Measurements from ENCODE around the gene APLNR. TPM values are rescaled to one million over a fixed set of nuclear protein-coding genes. Genes with fewer than 3 reads are reported as not detected.
A peak's percentile ranks its signal among the peaks of the same experiment; 100 is the strongest.

APLNR gene
- total and polyA plus RNA-seq, 2 donors (not counting 1 experiment from before 2014, with no cell fraction given): not detected

DNA sequence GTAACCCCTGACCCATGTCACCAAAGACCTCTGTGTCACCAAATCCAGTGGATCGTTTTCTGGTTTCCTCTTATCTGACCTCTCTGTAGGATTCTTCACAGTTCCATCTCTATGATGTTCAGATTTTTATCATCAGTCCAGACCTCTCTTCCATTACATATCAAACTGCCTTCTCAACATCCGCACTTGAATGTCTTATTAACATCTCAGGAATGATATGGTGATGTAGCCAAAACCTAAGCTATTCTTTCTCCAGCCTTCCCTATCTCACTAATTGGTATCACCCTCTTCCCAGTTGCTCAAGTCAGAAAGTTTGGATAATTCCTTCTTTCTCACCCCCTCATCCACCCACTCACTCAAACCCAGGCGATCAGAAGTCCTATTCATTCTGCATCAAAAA lies 13.4 kb downstream of the APLNR start:
- no peaks in the 10 kb centered on the region for H4K20me1 ChIP-seq (ENCODE audit: control insufficient read depth, extremely low read depth, insufficient read depth, low read length)
- H3K27me3 ChIP-seq (ENCODE audit: control insufficient read depth, insufficient read depth, low read length): no peaks in the 10 kb centered on the region
- H3K79me2 ChIP-seq (ENCODE audit: control insufficient read depth, insufficient read depth, low read length): no peaks in the 10 kb centered on the region
- no peak overlapping the region for H3K27ac ChIP-seq (ENCODE audit: insufficient read depth, low read length)
- H3K9me3 ChIP-seq (ENCODE audit: control insufficient read depth, insufficient read depth, low read depth, low read length): no peaks in the 10 kb centered on the region
- H3K9ac ChIP-seq (ENCODE audit: insufficient read depth, low read length): no peak overlapping the region
- H3K4me2 ChIP-seq (ENCODE audit: extremely low read depth, insufficient read depth, low read length): no peak overlapping the region
- no peaks in the 10 kb centered on the region for H3K36me3 ChIP-seq (ENCODE audit: control insufficient read depth, insufficient read depth, low read length)
- no peak overlapping the region for H2AFZ ChIP-seq (ENCODE audit: low read length)
- H3K4me1 ChIP-seq (ENCODE audit: control insufficient read depth, extremely low read depth, insufficient read depth, low read length): no peaks in the 10 kb centered on the region
- H3K4me3 ChIP-seq (replicated peaks in 1 of 4; ENCODE audit: control extremely low read depth in 1 of 4, insufficient read depth in 1 of 4, low read depth in 3 of 4, low read length in 4 of 4): no peak overlapping the region
- DNase-seq (ENCODE audit: low read depth in 2 of 2): peak in 1 of 2 donors; percentile 69
- no peak for TF ChIP-seq EZH2 (IDR thresholded peaks at IDR 0.05; ENCODE audit: low read length, missing control alignments)
- TF ChIP-seq, protein P1, sequence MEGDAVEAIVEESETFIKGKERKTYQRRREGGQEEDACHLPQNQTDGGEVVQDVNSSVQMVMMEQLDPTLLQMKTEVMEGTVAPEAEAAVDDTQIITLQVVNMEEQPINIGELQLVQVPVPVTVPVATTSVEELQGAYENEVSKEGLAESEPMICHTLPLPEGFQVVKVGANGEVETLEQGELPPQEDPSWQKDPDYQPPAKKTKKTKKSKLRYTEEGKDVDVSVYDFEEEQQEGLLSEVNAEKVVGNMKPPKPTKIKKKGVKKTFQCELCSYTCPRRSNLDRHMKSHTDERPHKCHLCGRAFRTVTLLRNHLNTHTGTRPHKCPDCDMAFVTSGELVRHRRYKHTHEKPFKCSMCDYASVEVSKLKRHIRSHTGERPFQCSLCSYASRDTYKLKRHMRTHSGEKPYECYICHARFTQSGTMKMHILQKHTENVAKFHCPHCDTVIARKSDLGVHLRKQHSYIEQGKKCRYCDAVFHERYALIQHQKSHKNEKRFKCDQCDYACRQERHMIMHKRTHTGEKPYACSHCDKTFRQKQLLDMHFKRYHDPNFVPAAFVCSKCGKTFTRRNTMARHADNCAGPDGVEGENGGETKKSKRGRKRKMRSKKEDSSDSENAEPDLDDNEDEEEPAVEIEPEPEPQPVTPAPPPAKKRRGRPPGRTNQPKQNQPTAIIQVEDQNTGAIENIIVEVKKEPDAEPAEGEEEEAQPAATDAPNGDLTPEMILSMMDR (conservative IDR thresholded peaks at IDR 0.05 in 1 of 2, IDR thresholded peaks at IDR 0.05 in 1 of 2; ENCODE audit: low read depth in 1 of 2, low read length in 2 of 2): no peak

GRCh38 chr11:57222239-57222638 lies 14.8 kb downstream of the APLNR start:
- no peaks in the 10 kb centered on the region for H3K36me3 ChIP-seq (ENCODE audit: control insufficient read depth, insufficient read depth, low read length)
- H3K9me3 ChIP-seq (ENCODE audit: control insufficient read depth, insufficient read depth, low read depth, low read length): no peaks in the 10 kb centered on the region
- H3K4me3 ChIP-seq (replicated peaks in 1 of 4; ENCODE audit: control extremely low read depth in 1 of 4, insufficient read depth in 1 of 4, low read depth in 3 of 4, low read length in 4 of 4): no peak overlapping the region
- H3K27me3 ChIP-seq (ENCODE audit: control insufficient read depth, insufficient read depth, low read length): no peaks in the 10 kb centered on the region
- DNase-seq (ENCODE audit: low read depth in 2 of 2): peak in 1 of 2 donors; percentile 32
- H3K27ac ChIP-seq (ENCODE audit: insufficient read depth, low read length): no peak overlapping the region
- no peaks in the 10 kb centered on the region for H3K79me2 ChIP-seq (ENCODE audit: control insufficient read depth, insufficient read depth, low read length)
- no peak overlapping the region for H2AFZ ChIP-seq (ENCODE audit: low read length)
- TF ChIP-seq, protein P1 (conservative IDR thresholded peaks at IDR 0.05 in 1 of 2, IDR thresholded peaks at IDR 0.05 in 1 of 2; ENCODE audit: low read depth in 1 of 2, low read length in 2 of 2): no peak
- TF ChIP-seq EZH2 (IDR thresholded peaks at IDR 0.05; ENCODE audit: low read length, missing control alignments): no peak
- no peaks in the 10 kb centered on the region for H3K4me1 ChIP-seq (ENCODE audit: control insufficient read depth, extremely low read depth, insufficient read depth, low read length)
- no peak overlapping the region for H3K4me2 ChIP-seq (ENCODE audit: extremely low read depth, insufficient read depth, low read length)
- H3K9ac ChIP-seq (ENCODE audit: insufficient read depth, low read length): no peak overlapping the region
- H4K20me1 ChIP-seq (ENCODE audit: control insufficient read depth, extremely low read depth, insufficient read depth, low read length): no peaks in the 10 kb centered on the region

GRCh38 chr11:57219021-57219627 lies 17.9 kb downstream of the APLNR start:
- Histone ChIP-seq H3K9me3 (ENCODE audit: control insufficient read depth, insufficient read depth, low read depth, low read length) (no peaks in the 10 kb centered on the region), H3K4me1 (ENCODE audit: control insufficient read depth, extremely low read depth, insufficient read depth, low read length) (peaks cover 3% of the 10 kb centered on the region), H4K20me1 (ENCODE audit: control insufficient read depth, extremely low read depth, insufficient read depth, low read length) (no peaks in the 10 kb centered on the region), H3K9ac (ENCODE audit: insufficient read depth, low read length) (no peak overlapping the region), H3K27ac (ENCODE audit: insufficient read depth, low read length) (no peak overlapping the region), H3K4me2 (ENCODE audit: extremely low read depth, insufficient read depth, low read length) (no peak overlapping the region), H3K36me3 (ENCODE audit: control insufficient read depth, insufficient read depth, low read length) (no peaks in the 10 kb centered on the region), H3K4me3 (replicated peaks in 1 of 4; ENCODE audit: control extremely low read depth in 1 of 4, insufficient read depth in 1 of 4, low read depth in 3 of 4, low read length in 4 of 4) (no peak overlapping the region), H3K27me3 (ENCODE audit: control insufficient read depth, insufficient read depth, low read length) (no peaks in the 10 kb centered on the region), H2AFZ (ENCODE audit: low read length) (no peak overlapping the region), H3K79me2 (ENCODE audit: control insufficient read depth, insufficient read depth, low read length) (no peaks in the 10 kb centered on the region)
- TF ChIP-seq EZH2 (IDR thresholded peaks at IDR 0.05; ENCODE audit: low read length, missing control alignments): no peak
- TF ChIP-seq, protein P1 (conservative IDR thresholded peaks at IDR 0.05 in 1 of 2, IDR thresholded peaks at IDR 0.05 in 1 of 2; ENCODE audit: low read depth in 1 of 2, low read length in 2 of 2): no peak
- DNase-seq (ENCODE audit: low read depth in 2 of 2): peak in 1 of 2 donors; percentile 22

All from fibroblast of lung (primary cell).